ENCODE data around the gene COBLL1.
A peak's percentile ranks its signal among the peaks of the same experiment; 100 is the strongest.

COBLL1 gene

GRCh38 chr2:164655336-164655735 lies 186.3 kb downstream of the COBLL1 start:
- no peak overlapping the region for H3K4me3 ChIP-seq (ENCODE audit: severe bottlenecking)

GRCh38 chr2:164651361-164651760 lies 190.3 kb downstream of the COBLL1 start:
- no peaks in the 10 kb centered on the region for H3K36me3 ChIP-seq (ENCODE audit: low read depth)
- H3K27ac ChIP-seq (ENCODE audit: poor library complexity, severe bottlenecking): no peak overlapping the region
- H3K4me3 ChIP-seq (ENCODE audit: severe bottlenecking): no peak overlapping the region
- ATAC-seq (ENCODE audit: low read depth) (no peak), DNase-seq (ENCODE audit: low spot score) (no peak)
- no peak for TF ChIP-seq CTCF (IDR thresholded peaks at IDR 0.05; ENCODE audit: poor library complexity, severe bottlenecking)
- no peaks in the 10 kb centered on the region for H3K27me3 ChIP-seq (ENCODE audit: insufficient read depth, poor library complexity, severe bottlenecking)
- H3K4me1 ChIP-seq (ENCODE audit: insufficient read depth, poor library complexity, severe bottlenecking): peaks cover 12% of the 10 kb centered on the region
- no peaks in the 10 kb centered on the region for H3K9me3 ChIP-seq (ENCODE audit: severe bottlenecking)

More at GRCh38 chr2:164655336-164655735, 186.3 kb downstream of the COBLL1 start:
- no peak for TF ChIP-seq CTCF (IDR thresholded peaks at IDR 0.05; ENCODE audit: poor library complexity, severe bottlenecking)
- H3K27me3 ChIP-seq (ENCODE audit: insufficient read depth, poor library complexity, severe bottlenecking): no peaks in the 10 kb centered on the region
- H3K27ac ChIP-seq (ENCODE audit: poor library complexity, severe bottlenecking): no peak overlapping the region
- DNase-seq (ENCODE audit: low spot score) (no peak), ATAC-seq (ENCODE audit: low read depth) (peak; percentile 82)
- peaks cover 20% of the 10 kb centered on the region for H3K4me1 ChIP-seq (ENCODE audit: insufficient read depth, poor library complexity, severe bottlenecking)
- no peaks in the 10 kb centered on the region for H3K36me3 ChIP-seq (ENCODE audit: low read depth)
- no peaks in the 10 kb centered on the region for H3K9me3 ChIP-seq (ENCODE audit: severe bottlenecking)

GRCh38 chr2:164644036-164644700 lies 197.5 kb downstream of the COBLL1 start:
- no peak for ATAC-seq (ENCODE audit: low read depth)

GRCh38 chr2:164642946-164643555 lies 198.6 kb downstream of the COBLL1 start:
- H3K36me3 ChIP-seq (ENCODE audit: low read depth): no peaks in the 10 kb centered on the region
- no peaks in the 10 kb centered on the region for H3K4me1 ChIP-seq (ENCODE audit: insufficient read depth, poor library complexity, severe bottlenecking)
- no peak for TF ChIP-seq CTCF (IDR thresholded peaks at IDR 0.05; ENCODE audit: poor library complexity, severe bottlenecking)
- H3K4me3 ChIP-seq (ENCODE audit: severe bottlenecking): no peak overlapping the region
- DNase-seq (ENCODE audit: low spot score) (no peak), ATAC-seq (ENCODE audit: low read depth) (no peak)
- no peak overlapping the region for H3K27ac ChIP-seq (ENCODE audit: poor library complexity, severe bottlenecking)
- no peaks in the 10 kb centered on the region for H3K27me3 ChIP-seq (ENCODE audit: insufficient read depth, poor library complexity, severe bottlenecking)
- no peaks in the 10 kb centered on the region for H3K9me3 ChIP-seq (ENCODE audit: severe bottlenecking)

More at GRCh38 chr2:164644036-164644700, 197.5 kb downstream of the COBLL1 start:
- no peak for TF ChIP-seq CTCF (IDR thresholded peaks at IDR 0.05; ENCODE audit: poor library complexity, severe bottlenecking)
- no peak for DNase-seq (ENCODE audit: low spot score)
- no peak overlapping the region for H3K27ac ChIP-seq (ENCODE audit: poor library complexity, severe bottlenecking)
- no peaks in the 10 kb centered on the region for H3K4me1 ChIP-seq (ENCODE audit: insufficient read depth, poor library complexity, severe bottlenecking)
- no peak overlapping the region for H3K4me3 ChIP-seq (ENCODE audit: severe bottlenecking)
- no peaks in the 10 kb centered on the region for H3K36me3 ChIP-seq (ENCODE audit: low read depth)
- no peaks in the 10 kb centered on the region for H3K9me3 ChIP-seq (ENCODE audit: severe bottlenecking)
- no peaks in the 10 kb centered on the region for H3K27me3 ChIP-seq (ENCODE audit: insufficient read depth, poor library complexity, severe bottlenecking)

- Histone ChIP-seq H3K27ac (ENCODE audit: poor library complexity, severe bottlenecking) (no peak overlapping the region), H3K4me1 (ENCODE audit: insufficient read depth, poor library complexity, severe bottlenecking) (no peaks in the 10 kb centered on the region), H3K9me3 (ENCODE audit: severe bottlenecking) (no peaks in the 10 kb centered on the region), H3K27me3 (ENCODE audit: insufficient read depth, poor library complexity, severe bottlenecking) (no peaks in the 10 kb centered on the region), H3K4me3 (ENCODE audit: severe bottlenecking) (no peak overlapping the region), H3K36me3 (ENCODE audit: low read depth) (no peaks in the 10 kb centered on the region)
- TF ChIP-seq CTCF (IDR thresholded peaks at IDR 0.05; ENCODE audit: poor library complexity, severe bottlenecking): no peak
- ATAC-seq (ENCODE audit: low read depth): no peak
- no peak for DNase-seq (ENCODE audit: low spot score)
Observed at GRCh38 chr2:164642268-164642667, 199.4 kb downstream of the COBLL1 start.

Measured in RWPE2 (cell line).